GM21717 (cell line): ENCODE measurements around the gene PHC3.
"Not testable (repeated sequence)": the region's sequence is repeated elsewhere in the genome, so short reads cannot be mapped to it uniquely, and the experiment has no call there.

Experiments
- ATAC-seq: cut with Tn5 transposase; IDR thresholded peaks from one replicate; pipeline ENCODE4 v1.9.1; 2021; ENCODE audit warnings: mild to moderate bottlenecking, moderate library complexity; ENCODE audit not compliant: unreplicated experiment

Gene PHC3, protein sequence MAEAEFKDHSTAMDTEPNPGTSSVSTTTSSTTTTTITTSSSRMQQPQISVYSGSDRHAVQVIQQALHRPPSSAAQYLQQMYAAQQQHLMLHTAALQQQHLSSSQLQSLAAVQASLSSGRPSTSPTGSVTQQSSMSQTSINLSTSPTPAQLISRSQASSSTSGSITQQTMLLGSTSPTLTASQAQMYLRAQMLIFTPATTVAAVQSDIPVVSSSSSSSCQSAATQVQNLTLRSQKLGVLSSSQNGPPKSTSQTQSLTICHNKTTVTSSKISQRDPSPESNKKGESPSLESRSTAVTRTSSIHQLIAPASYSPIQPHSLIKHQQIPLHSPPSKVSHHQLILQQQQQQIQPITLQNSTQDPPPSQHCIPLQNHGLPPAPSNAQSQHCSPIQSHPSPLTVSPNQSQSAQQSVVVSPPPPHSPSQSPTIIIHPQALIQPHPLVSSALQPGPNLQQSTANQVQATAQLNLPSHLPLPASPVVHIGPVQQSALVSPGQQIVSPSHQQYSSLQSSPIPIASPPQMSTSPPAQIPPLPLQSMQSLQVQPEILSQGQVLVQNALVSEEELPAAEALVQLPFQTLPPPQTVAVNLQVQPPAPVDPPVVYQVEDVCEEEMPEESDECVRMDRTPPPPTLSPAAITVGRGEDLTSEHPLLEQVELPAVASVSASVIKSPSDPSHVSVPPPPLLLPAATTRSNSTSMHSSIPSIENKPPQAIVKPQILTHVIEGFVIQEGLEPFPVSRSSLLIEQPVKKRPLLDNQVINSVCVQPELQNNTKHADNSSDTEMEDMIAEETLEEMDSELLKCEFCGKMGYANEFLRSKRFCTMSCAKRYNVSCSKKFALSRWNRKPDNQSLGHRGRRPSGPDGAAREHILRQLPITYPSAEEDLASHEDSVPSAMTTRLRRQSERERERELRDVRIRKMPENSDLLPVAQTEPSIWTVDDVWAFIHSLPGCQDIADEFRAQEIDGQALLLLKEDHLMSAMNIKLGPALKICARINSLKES

DNA sequence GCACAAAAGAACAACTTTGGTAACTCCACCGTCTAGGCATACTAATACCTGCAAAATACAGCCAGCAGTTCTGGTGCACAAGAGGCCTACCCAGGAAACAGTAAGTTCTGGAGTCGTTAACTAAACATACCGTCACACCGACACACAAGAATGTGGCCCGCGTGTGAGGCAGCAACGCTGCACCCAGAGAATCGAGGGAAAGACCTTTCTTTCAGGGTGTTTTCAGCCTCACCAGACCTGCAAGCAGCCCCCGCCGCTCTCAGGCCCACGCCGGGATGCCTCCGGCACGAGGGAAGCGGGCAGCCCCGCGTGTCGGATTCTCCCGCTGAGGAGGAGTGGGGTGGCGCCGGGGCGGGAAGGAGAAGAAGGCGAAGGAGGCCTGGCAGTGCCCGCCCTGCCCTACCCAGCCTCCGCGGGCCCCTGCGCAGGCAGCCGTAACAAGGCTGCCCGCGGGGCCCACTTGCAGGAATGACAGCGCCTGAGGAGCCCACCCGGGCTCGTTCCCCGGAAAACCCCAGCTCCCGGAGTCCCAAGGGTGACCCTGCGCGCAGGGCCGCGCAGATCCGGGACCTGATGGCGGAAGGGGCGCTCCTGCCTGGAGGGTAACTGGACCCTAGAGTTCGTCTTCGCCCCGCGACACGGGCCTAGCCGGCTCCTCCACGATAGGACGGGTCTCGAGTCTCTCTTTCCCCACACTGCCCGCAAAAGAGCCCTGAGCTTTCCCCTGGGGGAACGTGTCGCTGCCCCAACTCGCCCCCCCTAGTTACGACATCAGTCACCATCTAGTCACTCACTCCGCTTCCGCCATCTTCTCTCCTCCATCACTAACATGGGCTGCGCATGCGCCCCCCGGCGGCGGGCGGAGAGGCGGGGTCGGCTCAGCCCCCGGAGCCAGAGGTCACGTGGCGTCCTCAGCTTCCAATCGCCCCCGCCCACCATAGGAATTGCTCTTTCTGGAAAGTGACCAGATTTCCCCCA is at the start of gene PHC3:
Gene PHC3 (minus strand): TSS at position 826 of the 978 bp plus-strand sequence. CDS start 18 bp downstream, at position 808.
- peak; percentile 73 for ATAC-seq

DNA sequence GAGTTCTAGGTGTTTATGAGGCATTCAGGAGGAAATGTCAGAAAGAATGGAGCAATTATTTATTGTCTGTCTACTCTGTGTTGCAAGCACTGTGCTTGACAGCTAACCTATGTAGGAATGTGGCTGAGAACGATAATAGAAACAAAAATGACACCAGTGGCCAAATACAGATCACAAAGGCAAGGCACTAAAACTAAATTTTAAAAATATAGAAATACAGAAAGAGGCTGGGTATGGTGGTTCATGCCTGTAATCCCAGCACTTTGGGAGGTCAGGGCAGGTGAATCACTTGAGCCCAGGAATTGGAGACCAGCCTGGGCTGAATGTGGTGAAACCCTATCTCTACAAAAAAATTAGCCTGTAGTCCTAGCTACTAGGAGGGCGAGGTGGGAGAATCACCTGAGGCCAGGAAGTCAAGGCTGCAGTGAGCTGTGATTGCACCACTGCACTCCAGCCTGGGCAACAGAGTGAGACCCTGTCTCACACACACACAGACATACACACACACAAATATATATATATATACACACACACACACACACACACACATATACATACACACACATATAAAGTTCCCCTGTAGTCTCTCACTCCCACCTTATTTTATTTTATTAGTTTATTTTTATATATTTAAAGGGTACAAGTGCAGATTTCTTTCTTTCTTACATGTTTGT is 46.7 kb upstream of the PHC3 start:
- no peak for ATAC-seq

- no peak for ATAC-seq
Observed at GRCh38 chr3:170226426-170226960, 45.0 kb upstream of the PHC3 start.

GRCh38 chr3:170225166-170225565 is 43.6 kb upstream of the PHC3 start:
- no peak for ATAC-seq

- peak; percentile 30 for ATAC-seq
Observed at GRCh38 chr3:170222647-170223541, 41.4 kb upstream of the PHC3 start.

DNA sequence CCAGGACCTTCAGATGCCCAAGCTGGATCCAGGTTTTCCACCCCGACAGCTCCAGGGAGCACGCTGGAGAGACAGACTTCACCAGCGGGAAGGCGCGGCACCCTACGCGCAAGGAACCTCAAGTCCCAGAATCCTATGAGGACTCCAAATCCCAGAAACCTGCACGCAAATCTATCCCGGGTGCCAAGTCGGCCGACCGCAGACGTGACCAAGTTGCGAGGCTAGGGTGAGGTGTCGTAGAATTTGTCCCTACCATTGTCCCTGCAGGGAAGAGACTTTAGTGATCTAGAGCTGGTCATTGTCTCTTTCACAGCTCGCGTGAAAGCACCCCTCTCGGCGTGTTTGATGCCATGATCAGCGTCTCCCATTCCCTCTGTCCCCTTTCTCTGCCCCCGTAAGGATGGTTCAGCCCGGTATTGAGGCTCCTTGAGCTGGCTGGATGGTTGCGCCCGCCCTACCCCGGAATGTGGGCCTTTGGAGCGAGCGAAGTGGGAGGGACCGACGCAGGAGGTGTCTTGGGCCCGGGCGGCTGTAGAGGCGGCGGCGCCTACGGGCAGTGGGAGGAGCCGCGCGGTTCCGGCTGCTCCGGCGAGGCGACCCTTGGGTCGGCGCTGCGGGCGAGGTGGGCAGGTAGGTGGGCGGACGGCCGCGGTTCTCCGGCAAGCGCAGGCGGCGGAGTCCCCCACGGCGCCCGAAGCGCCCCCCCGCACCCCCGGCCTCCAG is 40.6 kb upstream of the PHC3 start, which contains the start of gene PRKCI:
Gene PRKCI (plus strand): TSS at position 501 of the 723 bp plus-strand sequence. CDS start 246 bp downstream, outside the sequence.
- peak; percentile 99 for ATAC-seq

DNA sequence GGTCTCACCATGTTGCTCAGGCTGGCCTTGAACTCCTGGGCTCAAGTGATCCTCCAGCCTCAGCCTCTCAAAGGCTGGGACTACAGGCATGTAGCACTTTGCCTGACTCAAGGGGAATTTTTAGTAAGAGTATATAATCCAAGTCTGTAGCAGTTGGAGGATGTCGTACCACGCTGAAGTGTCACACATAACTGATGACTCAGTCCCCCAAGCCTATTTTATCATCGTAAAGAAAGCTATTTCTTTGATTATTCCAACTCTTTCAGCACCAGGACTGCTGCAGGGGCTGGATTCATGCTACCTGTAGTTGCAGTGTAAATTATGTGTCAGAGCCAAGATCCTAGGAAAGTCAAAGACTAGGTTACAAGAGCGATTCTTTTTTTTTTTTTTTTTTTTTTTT is 39.3 kb upstream of the PHC3 start:
- no peak for ATAC-seq

GRCh38 chr3:170219850-170220249 is 38.3 kb upstream of the PHC3 start:
- no peak for ATAC-seq

GRCh38 chr3:170211668-170212067 is 30.1 kb upstream of the PHC3 start:
- ATAC-seq = no peak

DNA sequence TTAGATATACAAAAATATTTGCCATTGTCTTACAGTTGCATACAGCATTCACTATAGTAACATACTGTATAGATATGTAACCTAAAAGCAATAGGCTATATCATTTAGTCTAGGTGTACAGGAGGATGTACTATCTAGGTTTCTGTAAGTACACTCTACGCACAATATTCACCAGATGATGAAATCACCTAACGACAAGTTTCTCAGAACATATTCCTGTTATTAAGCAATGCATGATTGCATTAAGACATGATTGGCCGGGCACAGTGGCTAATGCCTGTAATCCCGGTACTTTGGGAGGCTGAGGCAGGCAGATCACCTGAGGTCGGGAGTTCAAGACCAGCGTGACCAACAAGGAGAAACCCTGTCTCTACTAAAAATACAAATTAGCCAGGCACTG is 26.2 kb upstream of the PHC3 start:
- no peak for ATAC-seq

GRCh38 chr3:170206164-170206762 is 24.7 kb upstream of the PHC3 start:
- not testable (repeated sequence) for ATAC-seq

- ATAC-seq = no peak
Observed at GRCh38 chr3:170205302-170205701, 23.8 kb upstream of the PHC3 start.

DNA sequence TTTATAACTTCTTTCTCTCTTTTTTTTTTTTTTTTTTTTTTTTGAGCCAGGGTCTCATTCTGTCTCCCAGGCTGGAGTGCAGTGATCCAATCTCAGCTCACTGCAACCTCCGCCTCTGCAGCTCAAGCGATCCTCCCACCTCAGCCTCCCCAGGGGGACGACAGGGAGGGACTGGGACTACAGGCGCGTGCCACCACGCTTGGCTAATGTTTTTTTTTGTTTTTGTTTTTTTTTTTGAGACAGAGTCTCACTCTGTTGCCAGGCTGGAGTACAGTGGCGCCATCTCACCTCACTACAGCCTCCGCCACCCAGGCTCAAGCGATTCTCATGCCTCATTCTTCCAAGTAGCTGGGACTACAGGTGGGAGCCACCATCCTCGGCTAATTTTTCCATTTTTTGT is 23.0 kb upstream of the PHC3 start:
- no peak for ATAC-seq

DNA sequence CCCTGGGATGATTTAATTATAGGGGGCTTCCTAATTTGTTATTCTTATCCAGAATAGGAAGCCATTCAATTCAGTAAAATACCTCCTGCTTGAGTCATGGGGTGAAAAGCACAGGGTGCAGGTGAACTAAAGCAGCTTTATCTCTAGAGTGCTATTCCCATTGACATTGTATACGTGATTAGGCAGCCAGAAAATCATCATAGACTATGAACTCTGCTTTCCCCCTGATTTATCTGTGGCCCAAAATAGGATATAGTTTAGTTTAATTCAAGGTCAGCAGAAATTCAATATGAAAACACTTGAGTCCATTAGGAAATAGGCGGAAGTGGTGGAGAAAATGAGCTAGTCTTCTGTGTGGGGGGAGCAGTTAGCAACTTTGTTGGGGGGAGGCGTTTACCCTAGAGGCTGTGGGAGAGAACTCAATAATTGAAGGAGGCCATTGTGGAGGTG is 22.5 kb upstream of the PHC3 start:
- no peak for ATAC-seq

GRCh38 chr3:170203457-170203856 is 21.9 kb upstream of the PHC3 start:
- ATAC-seq = peak; percentile 37

DNA sequence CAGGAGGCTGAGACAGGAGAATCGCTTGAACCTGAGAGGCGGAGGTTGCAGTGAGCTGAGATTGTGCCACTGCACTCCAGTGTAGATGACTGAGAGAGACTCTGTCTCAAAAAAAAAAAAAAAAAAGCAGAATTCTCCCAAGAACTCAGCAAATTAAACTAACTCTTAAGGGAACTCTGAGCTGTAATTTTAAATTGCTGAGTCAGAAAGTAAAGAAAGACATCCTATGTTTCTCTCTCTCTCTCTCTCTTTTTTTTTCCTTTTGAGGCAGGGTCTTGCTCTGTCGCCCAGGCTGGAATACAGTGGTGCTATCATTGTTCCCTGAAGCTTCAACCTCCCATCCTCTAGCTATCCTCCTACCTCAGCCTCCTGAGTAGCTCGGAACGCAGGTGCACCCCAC is 20.0 kb upstream of the PHC3 start:
- no peak for ATAC-seq

- ATAC-seq = no peak
Observed at GRCh38 chr3:170200987-170201386, 19.5 kb upstream of the PHC3 start.
